Activated CD8-positive, alpha-beta T cell treated with anti-CD3 and anti-CD28 coated beads, Interleukin-2, amount 10 ng/mL, durations not matched to agents 7 days and 5 days (primary cell): ENCODE results near the gene DBF4B. TPM values are rescaled to one million over a fixed set of nuclear protein-coding genes. Genes with fewer than 3 reads are reported as not detected.
"Not testable (repeated sequence)": the region's sequence is repeated elsewhere in the genome, so short reads cannot be mapped to it uniquely, and the experiment has no call there.

Source experiments
- ATAC-seq: fragments of 150-1000 bp; cut with Tn5 transposase; one replicate; pipeline ENCODE4 v1.10.0; 2021; ENCODE audit warnings: moderate library complexity
- CTCF ChIA-PET: fragments of 350-600 bp; sonication (Branson Sonifier 250); formaldehyde crosslinking; loops from one replicate; lab custom pipeline; 2021; ENCODE audit warnings: antibody characterized with exemption; lab: Charles Lee
- POLR2A ChIA-PET: fragments of 350-600 bp; sonication (Branson Sonifier 250); formaldehyde crosslinking; loops from one replicate; lab custom pipeline; 2021; ENCODE audit warnings: antibody characterized with exemption; lab: Charles Lee
- DNase-seq: peaks from one replicate; pipeline ENCODE4 v3.0.0-alpha.2; 2020
- H3K27ac Mint-ChIP-seq: one replicate; pipeline ENCODE4 v1.8.0; 2021; ENCODE audit warnings: mild to moderate bottlenecking, mixed read lengths
- H3K27me3 Mint-ChIP-seq: one replicate; pipeline ENCODE4 v1.8.0; 2021; ENCODE audit warnings: low read depth, mixed read lengths
- H3K36me3 Mint-ChIP-seq: one replicate; pipeline ENCODE4 v1.8.0; 2021; ENCODE audit warnings: low read depth, mixed read lengths
- H3K4me1 Mint-ChIP-seq: one replicate; pipeline ENCODE4 v1.8.0; 2021; ENCODE audit warnings: low read depth, mixed read lengths
- H3K4me3 Mint-ChIP-seq: one replicate; pipeline ENCODE4 v1.8.0; 2021; ENCODE audit warnings: mild to moderate bottlenecking, mixed read lengths
- H3K9me3 Mint-ChIP-seq: one replicate; pipeline ENCODE4 v1.8.0; 2022; ENCODE audit warnings: mixed read lengths; ENCODE audit not compliant: insufficient read depth
- total RNA-seq, 2 experiments: library from RNA; stranded (reverse); gene quantifications; one replicate each; pipeline ENCODE4 v1.2.3, GENCODE V29; 2021

DBF4B gene, protein sequence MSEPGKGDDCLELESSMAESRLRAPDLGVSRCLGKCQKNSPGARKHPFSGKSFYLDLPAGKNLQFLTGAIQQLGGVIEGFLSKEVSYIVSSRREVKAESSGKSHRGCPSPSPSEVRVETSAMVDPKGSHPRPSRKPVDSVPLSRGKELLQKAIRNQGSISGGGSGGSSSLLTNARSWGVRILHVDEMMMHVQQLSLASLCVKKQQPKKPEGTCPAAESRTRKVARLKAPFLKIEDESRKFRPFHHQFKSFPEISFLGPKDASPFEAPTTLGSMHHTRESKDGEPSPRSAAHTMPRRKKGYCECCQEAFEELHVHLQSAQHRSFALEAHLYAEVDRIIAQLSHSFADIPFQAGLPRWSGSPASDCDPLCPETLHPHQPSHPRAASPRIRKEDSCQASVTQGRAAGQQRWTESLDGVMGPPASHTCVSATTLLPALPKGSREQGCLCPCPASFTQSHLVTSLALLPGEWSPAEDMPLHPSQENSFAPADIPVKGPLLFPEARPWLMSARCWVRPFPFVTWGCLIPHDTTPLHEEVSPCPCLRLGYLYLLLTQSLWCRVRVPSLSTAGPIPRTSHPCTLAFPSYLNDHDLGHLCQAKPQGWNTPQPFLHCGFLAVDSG
- 10 to 100 TPM; 35.1 to 36.4 TPM for total RNA-seq

DNA sequence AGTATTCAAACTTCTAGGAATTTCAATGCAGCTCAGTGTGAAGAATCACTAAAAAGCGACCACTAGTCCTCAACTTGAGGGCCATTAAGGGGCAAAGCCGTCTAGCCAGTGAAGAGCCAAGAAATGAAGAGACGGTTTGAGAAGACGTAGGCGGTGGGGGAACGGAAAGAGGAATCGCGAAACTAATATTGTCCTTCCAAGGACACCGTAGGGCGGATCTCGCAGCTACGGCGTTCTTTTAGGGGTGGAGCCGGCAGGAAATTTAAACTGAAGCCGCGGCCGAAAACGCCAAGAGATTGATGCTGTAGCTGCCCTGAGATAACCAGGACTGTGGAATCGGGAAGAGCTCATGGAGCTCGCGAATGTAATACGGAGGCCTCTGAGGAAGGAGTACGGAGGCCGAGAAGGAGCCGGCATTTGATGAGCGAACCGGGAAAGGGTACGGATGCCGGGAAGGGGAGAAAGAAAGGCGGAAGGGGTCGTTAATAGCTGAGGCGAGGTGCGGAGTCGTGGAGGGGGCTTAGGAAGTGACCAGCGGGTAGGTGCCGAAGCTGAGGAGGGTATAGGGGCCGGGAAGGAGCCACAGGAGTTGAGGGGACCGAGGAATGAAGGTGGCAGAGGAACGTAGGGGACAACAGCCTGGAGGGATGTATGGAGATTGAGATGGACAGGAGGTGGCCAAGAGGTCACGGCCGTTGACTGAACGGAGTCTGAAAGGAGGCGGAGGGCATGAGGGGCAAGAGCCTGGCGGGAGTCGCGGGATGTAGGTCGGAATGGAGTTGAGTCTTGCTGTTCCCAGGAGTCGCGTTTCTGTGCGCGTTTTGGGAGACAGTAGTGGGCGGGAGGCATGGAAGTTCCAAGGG lies at the start of gene DBF4B:
Gene DBF4B, plus strand, starts transcription at position 265 of the 863 bp plus-strand sequence. Its CDS starts 156 bp downstream, at position 421.
- DNase-seq (peak; percentile 91), ATAC-seq (peak; percentile 85)
- no peak within 1 kb of the TSS for H3K4me3 Mint-ChIP-seq
- ChIA-PET CTCF (interaction anchor here (1.1 to 2.8 kb wide), 2 partner anchors 19 to 175 kb away, joined by 5 to 21 read pairs; partner anchors contain the start of gene CCDC43), POLR2A (interaction anchor here (0.6 to 2.4 kb wide), 4 partner anchors 17 to 283 kb away, joined by 3 to 21 read pairs (median 4); partner anchors contain the start of gene CCDC43)
- H3K9me3 Mint-ChIP-seq = no peaks in the 10 kb centered on the region
- peaks cover 6% of the 10 kb centered on the region for H3K36me3 Mint-ChIP-seq
- H3K4me1 Mint-ChIP-seq = peaks cover 5% of the 10 kb centered on the region
- peaks cover 7% of the 10 kb centered on the region for H3K27me3 Mint-ChIP-seq
- H3K27ac Mint-ChIP-seq = no peak within 1 kb of the TSS

DNA sequence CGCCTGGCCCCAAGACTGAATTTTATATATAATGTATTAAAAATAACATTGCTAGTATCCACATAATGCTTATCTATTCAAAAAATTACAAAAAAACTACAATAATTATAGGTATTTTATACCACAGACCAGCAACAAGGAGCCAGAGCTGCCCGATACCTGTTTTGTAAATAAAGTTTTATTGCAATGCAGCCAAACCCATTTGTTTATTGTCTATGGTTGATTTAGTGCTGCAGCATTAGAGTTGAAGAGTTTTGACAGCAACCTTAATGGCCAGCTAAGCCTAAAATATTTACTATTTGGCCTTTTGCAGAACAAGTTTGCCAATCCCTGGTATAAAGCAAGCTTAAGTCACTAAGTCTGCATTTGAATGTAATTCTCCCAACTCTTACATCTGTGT lies 46.6 kb upstream of the DBF4B start:
- peaks cover 3% of the 10 kb centered on the region for H3K4me1 Mint-ChIP-seq
- no peak overlapping the region for H3K27ac Mint-ChIP-seq
- CTCF ChIA-PET = no interaction called here
- DNase-seq (no peak), ATAC-seq (no peak)
- no peak overlapping the region for H3K4me3 Mint-ChIP-seq
- H3K36me3 Mint-ChIP-seq = no peaks in the 10 kb centered on the region
- POLR2A ChIA-PET = no interaction called here
- H3K9me3 Mint-ChIP-seq = no peaks in the 10 kb centered on the region
- H3K27me3 Mint-ChIP-seq = peaks cover 17% of the 10 kb centered on the region

DNA sequence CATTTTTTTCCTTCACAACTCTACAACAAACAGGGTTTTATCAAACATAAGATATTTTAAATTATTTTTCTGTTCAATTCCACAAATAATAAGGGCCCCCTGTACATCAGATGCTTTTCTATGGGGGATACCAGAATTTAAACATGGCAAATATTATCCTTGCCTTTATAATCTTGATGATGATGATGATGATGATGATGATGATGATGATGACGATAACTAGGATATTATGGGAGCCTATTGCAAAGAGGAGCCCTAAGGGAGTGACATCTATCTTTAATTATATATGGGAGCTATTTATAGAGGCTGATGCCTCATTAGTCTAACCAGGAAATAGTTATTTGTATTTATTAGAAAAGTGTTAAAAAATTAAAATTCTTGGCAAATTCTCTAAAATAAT lies 45.4 kb upstream of the DBF4B start:
- no peaks in the 10 kb centered on the region for H3K9me3 Mint-ChIP-seq
- ATAC-seq (no peak), DNase-seq (no peak)
- no peak overlapping the region for H3K4me3 Mint-ChIP-seq
- H3K27me3 Mint-ChIP-seq = peaks cover 20% of the 10 kb centered on the region
- no peaks in the 10 kb centered on the region for H3K4me1 Mint-ChIP-seq
- no peaks in the 10 kb centered on the region for H3K36me3 Mint-ChIP-seq
- no peak overlapping the region for H3K27ac Mint-ChIP-seq
- ChIA-PET CTCF (no interaction called here), POLR2A (no interaction called here)

DNA sequence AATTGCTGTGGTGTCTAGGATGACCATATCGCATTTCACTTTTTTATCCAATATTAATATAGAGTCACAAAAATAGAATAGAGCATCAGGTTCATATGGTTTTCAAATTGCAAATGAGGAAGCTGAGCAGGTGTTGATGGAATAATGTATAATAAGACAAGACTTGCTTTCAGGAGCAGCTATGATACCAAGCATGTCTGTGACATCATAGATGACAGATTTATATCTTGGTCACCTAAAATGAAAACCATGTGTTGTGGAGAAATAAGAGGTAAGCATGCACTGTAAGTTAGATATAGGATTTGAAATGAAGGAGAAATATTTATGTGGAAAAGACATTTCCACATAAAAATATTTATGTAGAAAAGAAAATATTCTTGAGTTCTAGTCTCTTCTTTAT lies 43.6 kb upstream of the DBF4B start:
- ChIA-PET POLR2A (no interaction called here), CTCF (interaction anchor here (1.6 to 2.6 kb wide), 2 partner anchors 131 to 141 kb away, joined by 6 to 10 read pairs; no protein-coding TSS in a partner anchor)
- Mint-ChIP-seq H3K4me3 (no peak overlapping the region), H3K9me3 (no peaks in the 10 kb centered on the region), H3K27me3 (peaks cover 20% of the 10 kb centered on the region), H3K4me1 (no peaks in the 10 kb centered on the region), H3K36me3 (no peaks in the 10 kb centered on the region), H3K27ac (no peak overlapping the region)
- no peak for ATAC-seq
- no peak for DNase-seq

DNA sequence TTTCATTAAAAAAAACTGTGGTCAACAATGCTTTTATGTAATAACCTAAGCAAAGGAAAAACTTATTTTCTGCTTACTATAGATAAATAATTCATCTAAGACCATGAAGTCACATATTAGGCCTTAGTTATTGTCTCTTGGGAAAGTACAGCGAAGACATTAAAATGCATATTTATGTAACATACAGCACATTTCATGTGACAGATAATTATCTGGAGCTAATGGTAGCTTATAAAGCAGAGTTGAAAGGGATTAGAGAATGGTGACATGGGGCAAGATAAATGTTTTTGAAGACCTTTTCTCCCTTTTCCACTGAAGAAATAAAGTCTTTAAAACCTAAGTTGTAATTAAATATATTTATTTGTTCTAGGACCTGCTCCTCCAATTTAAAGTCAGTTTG lies 42.5 kb upstream of the DBF4B start:
- Mint-ChIP-seq H3K27ac (no peak overlapping the region), H3K9me3 (no peaks in the 10 kb centered on the region), H3K27me3 (peaks cover 20% of the 10 kb centered on the region), H3K36me3 (no peaks in the 10 kb centered on the region), H3K4me1 (no peaks in the 10 kb centered on the region), H3K4me3 (no peak overlapping the region)
- ATAC-seq = no peak
- ChIA-PET POLR2A (no interaction called here), CTCF (interaction anchor here (1.6 to 2.6 kb wide), 2 partner anchors 132 to 143 kb away, joined by 6 to 10 read pairs; no protein-coding TSS in a partner anchor)
- no peak for DNase-seq

DNA sequence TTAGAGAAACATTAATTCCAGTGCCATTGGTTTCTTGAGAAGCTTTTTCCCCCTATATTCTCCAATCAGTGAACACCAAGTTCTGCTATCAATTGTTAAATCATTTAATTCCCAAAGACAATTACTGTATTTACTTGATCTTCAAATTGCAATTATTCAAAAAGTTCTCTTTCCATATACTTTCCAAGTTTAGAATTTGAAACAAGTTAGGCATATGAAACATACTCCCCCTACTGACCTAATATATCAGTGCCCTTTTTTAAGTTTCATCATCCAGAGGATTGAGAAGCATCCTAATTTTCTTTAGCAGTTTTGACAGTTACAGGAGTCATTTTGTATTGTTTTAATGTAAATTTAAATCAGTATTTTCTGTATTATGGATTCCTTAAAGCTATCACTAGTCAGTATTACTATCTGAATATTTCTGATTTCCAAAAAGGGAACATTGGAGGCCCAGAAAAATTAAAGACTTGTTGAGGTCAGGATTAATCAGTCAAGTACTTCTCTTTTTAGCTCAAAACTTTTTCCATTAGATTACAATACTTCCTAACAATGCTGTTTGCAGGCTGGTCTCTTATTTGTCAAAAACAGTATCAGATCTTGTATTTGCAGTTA lies 35.9 kb upstream of the DBF4B start:
- Mint-ChIP-seq H3K9me3 (no peaks in the 10 kb centered on the region), H3K36me3 (peaks cover 3% of the 10 kb centered on the region), H3K27me3 (peaks cover 3% of the 10 kb centered on the region), H3K4me1 (no peaks in the 10 kb centered on the region), H3K27ac (no peak overlapping the region), H3K4me3 (no peak overlapping the region)
- ChIA-PET CTCF (interaction anchor here (0.8 to 2.2 kb wide), 7 partner anchors 9 to 139 kb away, joined by 3 to 29 read pairs (median 4); no protein-coding TSS in a partner anchor), POLR2A (no interaction called here)
- ATAC-seq (no peak), DNase-seq (no peak)

DNA sequence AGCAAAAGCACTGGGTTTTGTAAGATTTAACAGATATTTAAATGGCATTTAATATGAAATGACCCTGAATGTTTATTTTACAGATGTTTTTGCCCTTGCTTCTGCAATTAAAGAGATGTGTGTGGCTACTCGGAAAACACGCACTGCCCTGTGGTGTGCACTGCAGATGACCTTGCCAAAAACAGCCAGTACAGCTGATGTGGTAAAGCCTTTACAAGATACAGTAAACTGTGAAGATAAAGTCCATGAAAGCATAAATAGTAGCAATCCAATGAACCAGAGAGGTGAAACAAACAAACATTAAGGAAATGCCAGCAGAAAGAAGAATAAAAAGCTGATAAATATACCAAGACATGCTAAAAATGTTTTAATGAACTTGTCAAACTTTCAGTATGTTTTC lies 34.6 kb upstream of the DBF4B start:
- Mint-ChIP-seq H3K27ac (no peak overlapping the region), H3K4me1 (no peaks in the 10 kb centered on the region), H3K9me3 (no peaks in the 10 kb centered on the region), H3K27me3 (no peaks in the 10 kb centered on the region), H3K36me3 (peaks cover 8% of the 10 kb centered on the region), H3K4me3 (no peak overlapping the region)
- ChIA-PET CTCF (no interaction called here), POLR2A (no interaction called here)
- ATAC-seq (no peak), DNase-seq (no peak)

DNA sequence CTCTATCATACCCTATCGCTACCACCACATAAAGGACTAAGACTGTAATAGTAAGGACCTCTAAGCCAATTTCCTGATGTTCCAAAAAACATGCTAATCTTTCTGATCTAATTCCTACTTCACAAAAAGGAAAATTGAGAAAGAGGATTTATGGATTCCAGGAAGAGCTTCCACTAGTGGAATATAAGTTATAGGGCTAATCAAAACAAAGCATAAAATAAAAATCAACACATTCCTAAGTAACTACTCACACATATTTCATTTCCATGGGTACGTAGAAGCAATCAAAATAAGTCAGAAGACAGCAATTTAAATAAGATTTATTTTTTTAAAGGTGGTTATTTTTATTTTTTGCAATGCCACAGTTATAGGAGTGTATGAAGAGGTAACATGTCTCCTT lies 31.3 kb upstream of the DBF4B start:
- Mint-ChIP-seq H3K27ac (no peak overlapping the region), H3K4me1 (no peaks in the 10 kb centered on the region), H3K4me3 (no peak overlapping the region), H3K9me3 (no peaks in the 10 kb centered on the region), H3K27me3 (no peaks in the 10 kb centered on the region), H3K36me3 (peaks cover 22% of the 10 kb centered on the region)
- no peak for DNase-seq
- ATAC-seq = no peak
- CTCF ChIA-PET = no interaction called here
- POLR2A ChIA-PET = interaction anchor here (0.6 kb wide), 1 partner anchor 28 kb away, joined by 3 read pairs; no protein-coding TSS in a partner anchor

DNA sequence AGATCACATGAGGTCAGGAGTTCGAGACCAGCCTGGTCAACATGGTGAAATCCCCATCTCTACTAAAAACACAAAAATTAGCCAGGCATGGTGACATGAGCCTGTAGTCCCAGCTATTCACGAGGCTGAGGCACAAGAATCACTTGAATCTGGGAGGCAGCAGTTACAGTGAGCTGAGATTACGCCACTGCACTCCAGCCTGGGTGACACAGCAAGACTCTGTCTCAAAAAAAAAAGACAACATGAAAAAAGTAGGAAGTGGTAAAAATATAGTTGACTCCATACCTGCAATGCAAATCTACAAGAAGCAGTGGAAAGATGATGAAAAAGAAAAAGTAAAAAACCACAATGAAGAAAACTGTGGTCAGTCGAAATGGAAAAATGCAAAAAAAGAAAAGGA lies 25.2 kb upstream of the DBF4B start:
- CTCF ChIA-PET, H3K27me3 Mint-ChIP-seq, H3K27ac Mint-ChIP-seq, DNase-seq, ATAC-seq, H3K4me3 Mint-ChIP-seq, POLR2A ChIA-PET, H3K9me3 Mint-ChIP-seq: not testable (repeated sequence)
- H3K36me3 Mint-ChIP-seq = peaks cover 29% of the 10 kb centered on the region
- peaks cover 12% of the 10 kb centered on the region for H3K4me1 Mint-ChIP-seq

DNA sequence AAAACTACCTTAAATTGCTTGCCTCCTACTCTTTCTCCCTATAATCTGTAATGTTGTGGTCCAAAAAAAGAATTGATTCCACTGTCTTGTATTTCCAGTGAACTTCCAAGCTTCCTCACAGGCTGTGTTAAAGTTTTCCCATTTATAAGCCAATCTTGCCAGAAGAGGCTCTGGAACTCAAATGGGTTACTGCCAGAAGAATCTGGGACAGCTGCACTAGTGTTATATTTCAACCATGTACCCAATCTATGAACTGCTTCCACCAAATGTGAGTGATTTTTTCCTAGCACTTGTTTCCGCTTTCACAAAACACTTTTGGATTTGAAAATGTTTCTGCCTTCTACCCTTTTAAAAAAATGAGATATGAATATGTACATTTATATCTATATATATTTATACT lies 20.7 kb upstream of the DBF4B start:
- H3K4me1 Mint-ChIP-seq = peaks cover 31% of the 10 kb centered on the region
- no peaks in the 10 kb centered on the region for H3K9me3 Mint-ChIP-seq
- H3K27me3 Mint-ChIP-seq = no peaks in the 10 kb centered on the region
- no peak overlapping the region for H3K4me3 Mint-ChIP-seq
- no peak for DNase-seq
- no peak overlapping the region for H3K27ac Mint-ChIP-seq
- POLR2A ChIA-PET = no interaction called here
- H3K36me3 Mint-ChIP-seq = peaks cover 11% of the 10 kb centered on the region
- ATAC-seq = no peak
- CTCF ChIA-PET = interaction anchor here (2.4 to 4.0 kb wide), 2 partner anchors 15 to 21 kb away, joined by 10 to 21 read pairs; partner anchors contain the start of gene DBF4B

DNA sequence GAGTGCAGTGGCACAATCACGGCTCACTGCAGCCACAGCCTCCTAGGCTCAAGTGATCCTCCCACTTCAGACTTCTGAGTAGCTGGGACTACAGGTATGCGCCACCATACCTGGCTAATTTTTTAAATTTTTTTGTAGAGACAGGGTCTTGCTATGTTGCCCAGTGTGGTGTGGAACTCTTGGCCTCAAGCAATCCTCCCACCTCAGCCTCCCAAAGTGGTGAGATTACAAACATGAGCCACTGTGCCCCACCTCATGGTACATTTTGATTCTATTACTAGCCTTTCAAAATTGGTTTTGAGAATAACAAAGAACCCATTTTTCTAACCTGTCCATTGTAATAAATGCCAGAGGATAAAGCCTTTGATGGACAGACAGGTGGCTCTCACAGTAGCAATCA lies 20.3 kb upstream of the DBF4B start:
- no peak for ATAC-seq
- peaks cover 31% of the 10 kb centered on the region for H3K4me1 Mint-ChIP-seq
- H3K4me3 Mint-ChIP-seq = peak overlapping the region; percentile 98
- no peak overlapping the region for H3K27ac Mint-ChIP-seq
- no peaks in the 10 kb centered on the region for H3K27me3 Mint-ChIP-seq
- POLR2A ChIA-PET = interaction anchor here (1.1 to 2.5 kb wide), 3 partner anchors 20 to 211 kb away, joined by 3 to 21 read pairs (median 6); partner anchors contain the start of genes DBF4B, EFTUD2 and GPATCH8
- H3K9me3 Mint-ChIP-seq = no peaks in the 10 kb centered on the region
- no peak for DNase-seq
- CTCF ChIA-PET = interaction anchor here (0.8 to 4.0 kb wide), 4 partner anchors 16 to 156 kb away, joined by 5 to 21 read pairs (median 8); partner anchors contain the start of gene DBF4B
- peaks cover 10% of the 10 kb centered on the region for H3K36me3 Mint-ChIP-seq
